MCF 10A (cell line): ENCODE measurements around the gene FFAR3. TPM values are rescaled to one million over a fixed set of nuclear protein-coding genes. Genes with fewer than 3 reads are reported as not detected.

Experiments
- BruUV-seq: library from RNA; stranded (reverse); fragments of 400-500 nt; replicated peaks from 2 replicates; lab custom pipeline; 2021; lab: Mats Ljungman, UMichigan
- CTCF ChIA-PET: fragments of 300-600 bp; sonication (Branson Sonifier 250); formaldehyde crosslinking; extraction: SDS; loops from one replicate; lab custom pipeline; 2021; ENCODE audit warnings: antibody characterized with exemption, inconsistent platforms; lab: Yijun Ruan, JAX
- POLR2A ChIA-PET: fragments of 300-600, 350-650 bp; sonication (Branson Sonifier 250); formaldehyde crosslinking; extraction: SDS; loops from one replicate; lab custom pipeline; 2020; ENCODE audit warnings: antibody characterized with exemption, inconsistent platforms; lab: Yijun Ruan, JAX
- DNase-seq: peaks from one replicate; pipeline ENCODE4 v3.0.0-alpha.2; 2018; ENCODE audit not compliant: unreplicated experiment
- H3K27ac Mint-ChIP-seq: one replicate; pipeline ENCODE4 v1.8.0; 2022; ENCODE audit warnings: mild to moderate bottlenecking, low read depth, mixed read lengths; ENCODE audit not compliant: unreplicated experiment
- H3K27me3 Mint-ChIP-seq: one replicate; pipeline ENCODE4 v1.8.0; 2022; ENCODE audit warnings: mixed read lengths; ENCODE audit not compliant: insufficient read depth, unreplicated experiment
- H3K36me3 Mint-ChIP-seq: one replicate; pipeline ENCODE4 v1.8.0; 2022; ENCODE audit warnings: mild to moderate bottlenecking, moderate library complexity, mixed read lengths; ENCODE audit not compliant: insufficient read depth, unreplicated experiment
- H3K4me1 Mint-ChIP-seq: one replicate; pipeline ENCODE4 v1.8.0; 2022; ENCODE audit warnings: mixed read lengths; ENCODE audit not compliant: insufficient read depth, unreplicated experiment
- H3K4me3 Mint-ChIP-seq: one replicate; pipeline ENCODE4 v1.8.0; 2022; ENCODE audit warnings: mild to moderate bottlenecking, moderate library complexity, mixed read lengths; ENCODE audit not compliant: unreplicated experiment
- H3K9me3 Mint-ChIP-seq: one replicate; pipeline ENCODE4 v1.8.0; 2022; ENCODE audit warnings: mixed read lengths; ENCODE audit not compliant: unreplicated experiment
- CTCF ChIP-seq: fragments of 200-600 bp; IDR thresholded peaks from one replicate; pipeline ENCODE4 v1.8.0; 2022; ENCODE audit warnings: antibody characterized with exemption, mild to moderate bottlenecking; ENCODE audit not compliant: unreplicated experiment
- intact Hi-C: fragments of 100-400 bp; cut with micrococcal nuclease; formaldehyde crosslinking; loops from 2 replicates; pipeline ENCODE4 v1.14.1; 2022
- total RNA-seq: library from RNA; stranded (reverse); gene quantifications from 2 replicates; pipeline ENCODE4 v1.2.3, GENCODE V29; 2022

Gene FFAR3
- total RNA-seq, 1 experiment from 2014 or later, result not detected

- CTCF ChIA-PET, result interaction anchor here (0.8 kb wide), 1 partner anchor 10 kb away, joined by 3 read pairs; no protein-coding TSS in a partner anchor
- no TSS peak for BruUV-seq
- H3K4me1 Mint-ChIP-seq, result no peaks in the 10 kb centered on the region
- H3K27me3 Mint-ChIP-seq, result peaks cover 42% of the 10 kb centered on the region
- no peaks in the 10 kb centered on the region for H3K9me3 Mint-ChIP-seq
- no peaks in the 10 kb centered on the region for H3K36me3 Mint-ChIP-seq
- no peak overlapping the region for H3K4me3 Mint-ChIP-seq
- intact Hi-C loops, result no loop called here
- DNase-seq, result no peak
- POLR2A ChIA-PET, result no interaction called here
- H3K27ac Mint-ChIP-seq, result no peak overlapping the region
- TF ChIP-seq CTCF, result no peak
Observed at GRCh38 chr19:35342430-35342829, 15.8 kb upstream of the FFAR3 start.

GRCh38 chr19:35344511-35345031, 13.7 kb upstream of the FFAR3 start:
- peaks cover 43% of the 10 kb centered on the region for H3K27me3 Mint-ChIP-seq
- POLR2A ChIA-PET, result no interaction called here
- CTCF ChIA-PET, result interaction anchor here (0.7 to 1.6 kb wide), 4 partner anchors 8 to 151 kb away, joined by 3 to 5 read pairs (median 4); no protein-coding TSS in a partner anchor
- H3K9me3 Mint-ChIP-seq, result no peaks in the 10 kb centered on the region
- DNase-seq, result no peak
- no peak overlapping the region for H3K27ac Mint-ChIP-seq
- H3K36me3 Mint-ChIP-seq, result no peaks in the 10 kb centered on the region
- no peaks in the 10 kb centered on the region for H3K4me1 Mint-ChIP-seq
- intact Hi-C loops, result no loop called here
- no peak for TF ChIP-seq CTCF
- BruUV-seq, result no TSS peak
- H3K4me3 Mint-ChIP-seq, result no peak overlapping the region

GRCh38 chr19:35345671-35346111, 12.6 kb upstream of the FFAR3 start:
- intact Hi-C loops, result no loop called here
- Mint-ChIP-seq H3K4me1 (no peaks in the 10 kb centered on the region), H3K36me3 (no peaks in the 10 kb centered on the region), H3K4me3 (no peak overlapping the region), H3K27me3 (peaks cover 43% of the 10 kb centered on the region), H3K9me3 (no peaks in the 10 kb centered on the region), H3K27ac (no peak overlapping the region)
- CTCF ChIA-PET, result interaction anchor here (0.6 to 1.6 kb wide), 4 partner anchors 9 to 301 kb away, joined by 3 to 4 read pairs (median 3); no protein-coding TSS in a partner anchor
- BruUV-seq, result no TSS peak
- TF ChIP-seq CTCF, result no peak
- POLR2A ChIA-PET, result no interaction called here
- DNase-seq, result no peak

- no peak for TF ChIP-seq CTCF
- ChIA-PET CTCF (interaction anchor here (0.9 to 1.2 kb wide), 2 partner anchors 149 kb away, joined by 3 read pairs; no protein-coding TSS in a partner anchor), POLR2A (no interaction called here)
- intact Hi-C loops, result no loop called here
- Mint-ChIP-seq H3K27me3 (peaks cover 42% of the 10 kb centered on the region), H3K4me3 (no peak overlapping the region), H3K27ac (no peak overlapping the region), H3K36me3 (no peaks in the 10 kb centered on the region), H3K4me1 (no peaks in the 10 kb centered on the region), H3K9me3 (no peaks in the 10 kb centered on the region)
- DNase-seq, result no peak
- BruUV-seq, result no TSS peak
Observed at GRCh38 chr19:35346193-35347052, 11.8 kb upstream of the FFAR3 start.
